ENCODE measurements around the gene IL6R.
"Not testable (repeated sequence)": the region's sequence is repeated elsewhere in the genome, so short reads cannot be mapped to it uniquely, and the experiment has no call there.

IL6R gene

DNA sequence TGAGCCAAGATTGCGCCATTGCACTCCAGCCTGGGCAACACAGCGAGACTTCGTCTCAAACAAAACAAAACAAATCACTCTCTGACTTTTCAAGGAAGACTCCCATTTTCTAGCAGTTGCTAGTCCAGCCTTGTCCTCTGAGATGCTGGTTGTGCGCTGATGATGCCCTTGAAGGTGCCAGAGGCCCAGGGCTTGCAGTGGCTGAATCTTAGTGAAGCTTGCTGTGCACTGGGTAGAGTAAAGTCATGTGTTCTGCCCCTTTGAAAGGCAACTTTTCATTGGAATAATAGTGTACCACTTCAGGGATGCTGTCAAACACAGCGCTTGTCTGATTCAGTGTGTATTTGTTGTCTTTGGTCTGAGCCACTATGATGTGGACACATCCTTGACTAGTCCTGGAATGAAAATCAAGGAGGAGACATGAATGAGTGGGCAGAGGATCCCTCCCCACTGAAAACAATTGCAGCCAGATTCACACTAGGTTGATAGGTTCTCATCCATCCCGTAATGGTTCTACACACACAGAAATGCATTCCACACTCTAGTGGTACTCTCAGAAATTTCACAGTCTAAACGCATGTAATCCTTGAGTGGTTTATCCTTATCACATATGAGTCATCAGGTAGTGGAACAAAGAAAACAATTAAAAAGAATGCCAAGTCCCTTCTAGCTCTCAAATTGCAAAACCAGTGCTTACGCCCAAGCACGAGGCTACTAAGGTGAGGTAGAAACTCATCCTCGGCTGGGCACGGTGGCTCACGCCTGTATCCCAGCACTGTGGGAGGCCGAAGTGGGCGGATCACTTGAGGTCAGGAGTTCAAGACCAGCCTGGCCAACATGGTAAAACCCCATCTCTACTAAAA is 79.0 kb downstream of the IL6R start:
- H3K36me3 ChIP-seq (replicated peaks; ENCODE audit: insufficient read depth, low read length): no peaks in the 10 kb centered on the region
- no peaks in the 10 kb centered on the region for H3K9me2 ChIP-seq (replicated peaks; ENCODE audit: insufficient read depth, low read length)
- TF ChIP-seq CTCF (IDR thresholded peaks at IDR 0.05; ENCODE audit: low read length): no peak
- no peak for TF ChIP-seq EZH2 (optimal IDR thresholded peaks at IDR 0.05; ENCODE audit: low read depth, low read length)
- TF ChIP-seq EZH2phosphoT487 (IDR thresholded peaks at IDR 0.05; ENCODE audit: low read length): no peak
- H3K79me2 ChIP-seq (ENCODE audit: low read length): no peaks in the 10 kb centered on the region
- no peak overlapping the region for H2AFZ ChIP-seq (ENCODE audit: low read length)
- peaks cover 5% of the 10 kb centered on the region; the same call in 1 of the 2 replicates for H3F3A ChIP-seq (ENCODE audit: insufficient read depth, low read length)
- no peaks in the 10 kb centered on the region for H3K9me3 ChIP-seq (replicated peaks; ENCODE audit: insufficient read depth, low read length)
- H3K4me1 ChIP-seq (ENCODE audit: low read length): peaks cover 6% of the 10 kb centered on the region
- no peak overlapping the region for H3K4me2 ChIP-seq (ENCODE audit: low read depth, low read length)
- H3K4me3 ChIP-seq (ENCODE audit: low read length): no peak overlapping the region
- H4K20me1 ChIP-seq (ENCODE audit: insufficient read depth, low read length): no peaks in the 10 kb centered on the region
- H3K9ac ChIP-seq (ENCODE audit: low read length): no peak overlapping the region
- H3K27me3 ChIP-seq (replicated peaks; ENCODE audit: insufficient read depth, low read length): no peaks in the 10 kb centered on the region
- no peak overlapping the region for H3K27ac ChIP-seq (ENCODE audit: low read length)
- DNase-seq: no peak

- H3K9me3 ChIP-seq (replicated peaks; ENCODE audit: insufficient read depth, low read length): no peaks in the 10 kb centered on the region
- TF ChIP-seq CTCF (IDR thresholded peaks at IDR 0.05; ENCODE audit: low read length) (no peak), EZH2phosphoT487 (IDR thresholded peaks at IDR 0.05; ENCODE audit: low read length) (no peak), EZH2 (optimal IDR thresholded peaks at IDR 0.05; ENCODE audit: low read depth, low read length) (no peak)
- H4K20me1 ChIP-seq (ENCODE audit: insufficient read depth, low read length): no peaks in the 10 kb centered on the region
- no peaks in the 10 kb centered on the region for H3K9me2 ChIP-seq (replicated peaks; ENCODE audit: insufficient read depth, low read length)
- no peaks in the 10 kb centered on the region for H3K79me2 ChIP-seq (ENCODE audit: low read length)
- H3K4me3 ChIP-seq (ENCODE audit: low read length): no peak overlapping the region
- no peak overlapping the region for H3K27ac ChIP-seq (ENCODE audit: low read length)
- no peaks in the 10 kb centered on the region for H3K36me3 ChIP-seq (replicated peaks; ENCODE audit: insufficient read depth, low read length)
- no peak overlapping the region for H2AFZ ChIP-seq (ENCODE audit: low read length)
- H3F3A ChIP-seq (ENCODE audit: insufficient read depth, low read length): no peaks in the 10 kb centered on the region
- H3K4me1 ChIP-seq (ENCODE audit: low read length): no peaks in the 10 kb centered on the region
- DNase-seq: no peak
- no peak overlapping the region for H3K4me2 ChIP-seq (ENCODE audit: low read depth, low read length)
- no peak overlapping the region for H3K9ac ChIP-seq (ENCODE audit: low read length)
- no peaks in the 10 kb centered on the region for H3K27me3 ChIP-seq (replicated peaks; ENCODE audit: insufficient read depth, low read length)
These were observed 80.0 kb downstream of the IL6R start for GRCh38 chr1:154485106-154485505.

DNA sequence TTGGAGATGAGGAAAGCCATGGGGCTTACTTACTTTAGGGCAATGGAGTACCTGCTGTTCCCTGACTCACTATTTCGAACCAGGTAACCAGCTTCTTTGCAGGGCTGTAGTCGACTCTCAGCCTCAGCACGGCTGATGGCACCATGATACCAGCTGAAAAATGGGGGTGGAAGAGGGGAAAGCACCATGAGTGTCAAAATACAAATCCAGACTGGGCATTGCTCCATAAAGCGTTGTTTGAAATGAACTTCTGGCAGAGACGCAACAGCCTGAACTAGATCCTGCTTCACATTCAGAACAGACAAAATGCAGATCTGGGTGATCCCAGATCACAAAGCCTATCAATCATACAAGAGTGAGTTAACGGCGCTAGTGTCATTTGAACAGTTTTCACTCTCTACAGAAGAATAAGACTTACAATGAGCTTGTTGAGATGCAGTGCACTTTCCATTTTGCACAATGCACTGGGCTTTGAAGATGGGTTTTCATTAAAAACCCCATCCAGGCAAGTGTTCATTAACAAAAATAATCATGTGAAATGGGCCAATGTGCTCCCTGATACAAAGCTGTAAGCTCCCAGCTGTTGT is 80.9 kb downstream of the IL6R start:
- no peaks in the 10 kb centered on the region for H3K36me3 ChIP-seq (replicated peaks; ENCODE audit: insufficient read depth, low read length)
- no peak overlapping the region for H3K9ac ChIP-seq (ENCODE audit: low read length)
- H3K4me3 ChIP-seq (ENCODE audit: low read length): no peak overlapping the region
- no peak for TF ChIP-seq CTCF (IDR thresholded peaks at IDR 0.05; ENCODE audit: low read length)
- no peak for TF ChIP-seq EZH2 (optimal IDR thresholded peaks at IDR 0.05; ENCODE audit: low read depth, low read length)
- H4K20me1 ChIP-seq (ENCODE audit: insufficient read depth, low read length): no peaks in the 10 kb centered on the region
- H3K4me2 ChIP-seq (ENCODE audit: low read depth, low read length): no peak overlapping the region
- no peaks in the 10 kb centered on the region for H3F3A ChIP-seq (ENCODE audit: insufficient read depth, low read length)
- no peak overlapping the region for H2AFZ ChIP-seq (ENCODE audit: low read length)
- no peaks in the 10 kb centered on the region for H3K9me3 ChIP-seq (replicated peaks; ENCODE audit: insufficient read depth, low read length)
- no peak overlapping the region for H3K27ac ChIP-seq (ENCODE audit: low read length)
- H3K27me3 ChIP-seq (replicated peaks; ENCODE audit: insufficient read depth, low read length): no peaks in the 10 kb centered on the region
- no peak for DNase-seq
- H3K79me2 ChIP-seq (ENCODE audit: low read length): no peaks in the 10 kb centered on the region
- no peaks in the 10 kb centered on the region for H3K9me2 ChIP-seq (replicated peaks; ENCODE audit: insufficient read depth, low read length)
- no peaks in the 10 kb centered on the region for H3K4me1 ChIP-seq (ENCODE audit: low read length)

DNA sequence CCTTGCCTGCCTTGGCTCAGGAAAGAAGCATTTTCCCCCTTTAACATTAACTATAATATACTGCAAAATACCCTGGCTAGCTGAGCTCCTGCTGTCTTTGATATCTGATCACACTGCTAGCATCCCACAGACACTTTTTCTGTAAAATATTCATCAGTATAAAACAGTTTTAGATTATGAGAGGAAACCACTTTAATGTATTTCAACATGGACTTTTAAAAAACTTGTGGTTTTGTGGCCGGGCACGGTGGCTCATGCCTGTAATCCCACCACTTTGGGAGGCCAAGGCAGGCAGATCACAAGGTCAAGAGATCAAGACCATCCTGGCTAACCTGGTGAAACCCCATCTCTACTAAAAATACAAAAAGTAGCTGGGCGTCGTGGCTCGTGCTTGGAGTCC is 81.6 kb downstream of the IL6R start:
- H3K9me2 ChIP-seq (replicated peaks; ENCODE audit: insufficient read depth, low read length); H3K4me1 ChIP-seq (ENCODE audit: low read length); H3K4me2 ChIP-seq (ENCODE audit: low read depth, low read length); H3K79me2 ChIP-seq (ENCODE audit: low read length); H3K4me3 ChIP-seq (ENCODE audit: low read length); H3K36me3 ChIP-seq (replicated peaks; ENCODE audit: insufficient read depth, low read length); H3K27ac ChIP-seq (ENCODE audit: low read length); H4K20me1 ChIP-seq (ENCODE audit: insufficient read depth, low read length); H3F3A ChIP-seq (ENCODE audit: insufficient read depth, low read length); H3K9ac ChIP-seq (ENCODE audit: low read length); H2AFZ ChIP-seq (ENCODE audit: low read length); DNase-seq; H3K27me3 ChIP-seq (replicated peaks; ENCODE audit: insufficient read depth, low read length); H3K9me3 ChIP-seq (replicated peaks; ENCODE audit: insufficient read depth, low read length): not testable (repeated sequence)

All from MM.1S (cell line).